ENCODE measurements around the gene PRKG1. TPM values are rescaled to one million over a fixed set of nuclear protein-coding genes. Genes with fewer than 3 reads are reported as not detected.

PRKG1 gene
- total RNA-seq, 4 donors from 2014 or later = 0.63 to 4.3 (median 2.1) TPM

DNA sequence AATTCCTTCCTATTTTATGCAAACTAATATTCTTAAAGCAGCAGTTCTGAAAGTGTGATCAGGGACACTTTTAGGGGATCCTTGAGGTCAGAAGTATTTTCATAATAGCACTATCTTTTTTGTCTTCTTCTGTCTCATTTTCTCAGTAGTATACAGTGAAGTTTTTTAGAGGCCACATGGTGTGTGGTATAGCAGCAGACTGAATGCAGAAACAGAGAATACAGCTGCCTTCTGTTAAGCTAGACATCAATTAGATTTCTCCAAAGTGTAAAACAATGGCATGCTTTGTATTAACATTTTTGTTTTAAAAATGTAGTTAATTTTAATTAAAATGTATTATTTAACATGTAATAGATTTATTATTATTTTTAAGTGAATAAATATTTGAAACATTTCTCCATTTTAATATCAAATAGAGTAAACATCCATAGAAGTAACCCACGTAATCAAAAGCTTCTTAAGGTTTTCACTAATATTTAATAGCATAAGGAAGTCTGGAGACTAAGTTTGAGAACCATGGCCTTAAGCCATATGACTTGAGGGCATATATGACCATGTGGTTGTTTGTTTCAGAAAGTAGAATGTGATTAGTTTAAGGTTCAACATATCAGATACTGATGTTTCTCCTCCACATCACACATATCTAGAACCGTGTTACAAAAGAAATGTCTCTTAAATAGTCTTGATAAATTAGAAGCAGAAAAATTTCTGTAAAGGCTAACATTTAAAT, 94.0 kb downstream of the PRKG1 start:
- no peak overlapping the region for H3K4me3 ChIP-seq (ENCODE audit: low read depth, poor library complexity, severe bottlenecking)
- TF ChIP-seq, protein P1, sequence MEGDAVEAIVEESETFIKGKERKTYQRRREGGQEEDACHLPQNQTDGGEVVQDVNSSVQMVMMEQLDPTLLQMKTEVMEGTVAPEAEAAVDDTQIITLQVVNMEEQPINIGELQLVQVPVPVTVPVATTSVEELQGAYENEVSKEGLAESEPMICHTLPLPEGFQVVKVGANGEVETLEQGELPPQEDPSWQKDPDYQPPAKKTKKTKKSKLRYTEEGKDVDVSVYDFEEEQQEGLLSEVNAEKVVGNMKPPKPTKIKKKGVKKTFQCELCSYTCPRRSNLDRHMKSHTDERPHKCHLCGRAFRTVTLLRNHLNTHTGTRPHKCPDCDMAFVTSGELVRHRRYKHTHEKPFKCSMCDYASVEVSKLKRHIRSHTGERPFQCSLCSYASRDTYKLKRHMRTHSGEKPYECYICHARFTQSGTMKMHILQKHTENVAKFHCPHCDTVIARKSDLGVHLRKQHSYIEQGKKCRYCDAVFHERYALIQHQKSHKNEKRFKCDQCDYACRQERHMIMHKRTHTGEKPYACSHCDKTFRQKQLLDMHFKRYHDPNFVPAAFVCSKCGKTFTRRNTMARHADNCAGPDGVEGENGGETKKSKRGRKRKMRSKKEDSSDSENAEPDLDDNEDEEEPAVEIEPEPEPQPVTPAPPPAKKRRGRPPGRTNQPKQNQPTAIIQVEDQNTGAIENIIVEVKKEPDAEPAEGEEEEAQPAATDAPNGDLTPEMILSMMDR (IDR thresholded peaks at IDR 0.05) = no peak
- TF ChIP-seq POLR2A (IDR thresholded peaks at IDR 0.05) = no peak
- intact Hi-C loops (cut with DNase I; ENCODE audit: low total_unique reads) = no loop called here
- no peak for DNase-seq (ENCODE audit: low spot score in 2 of 2)
- WGBS, 2 donors = 75 to 79% methylated on average over 2 of the region's 2 CpGs

DNA sequence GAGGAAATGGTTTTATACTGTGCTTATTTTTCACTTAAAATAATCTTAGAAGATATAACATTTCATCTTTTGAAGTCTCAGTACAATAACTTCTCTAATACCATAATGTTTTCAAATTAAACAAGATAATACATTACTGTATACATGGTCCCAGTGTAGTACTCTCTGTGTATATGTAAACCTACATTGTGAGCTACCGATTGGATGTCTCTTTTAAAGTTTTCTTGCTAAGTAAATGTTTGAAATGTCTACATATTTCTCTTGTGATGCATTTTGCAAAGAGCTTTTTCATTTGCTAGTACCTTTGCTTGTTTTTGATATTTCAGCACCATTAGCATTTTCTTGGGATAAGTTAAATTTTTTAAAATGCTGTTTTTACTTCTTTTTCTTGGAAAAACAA, 94.8 kb downstream of the PRKG1 start:
- TF ChIP-seq, protein P1 (IDR thresholded peaks at IDR 0.05) = no peak
- TF ChIP-seq POLR2A (IDR thresholded peaks at IDR 0.05) = no peak
- WGBS, 2 donors = 73 to 91% methylated on average over 1 of the region's 1 CpG
- intact Hi-C loops (cut with DNase I; ENCODE audit: low total_unique reads) = no loop called here
- no peak for DNase-seq (ENCODE audit: low spot score in 2 of 2)
- no peak overlapping the region for H3K4me3 ChIP-seq (ENCODE audit: low read depth, poor library complexity, severe bottlenecking)

DNA sequence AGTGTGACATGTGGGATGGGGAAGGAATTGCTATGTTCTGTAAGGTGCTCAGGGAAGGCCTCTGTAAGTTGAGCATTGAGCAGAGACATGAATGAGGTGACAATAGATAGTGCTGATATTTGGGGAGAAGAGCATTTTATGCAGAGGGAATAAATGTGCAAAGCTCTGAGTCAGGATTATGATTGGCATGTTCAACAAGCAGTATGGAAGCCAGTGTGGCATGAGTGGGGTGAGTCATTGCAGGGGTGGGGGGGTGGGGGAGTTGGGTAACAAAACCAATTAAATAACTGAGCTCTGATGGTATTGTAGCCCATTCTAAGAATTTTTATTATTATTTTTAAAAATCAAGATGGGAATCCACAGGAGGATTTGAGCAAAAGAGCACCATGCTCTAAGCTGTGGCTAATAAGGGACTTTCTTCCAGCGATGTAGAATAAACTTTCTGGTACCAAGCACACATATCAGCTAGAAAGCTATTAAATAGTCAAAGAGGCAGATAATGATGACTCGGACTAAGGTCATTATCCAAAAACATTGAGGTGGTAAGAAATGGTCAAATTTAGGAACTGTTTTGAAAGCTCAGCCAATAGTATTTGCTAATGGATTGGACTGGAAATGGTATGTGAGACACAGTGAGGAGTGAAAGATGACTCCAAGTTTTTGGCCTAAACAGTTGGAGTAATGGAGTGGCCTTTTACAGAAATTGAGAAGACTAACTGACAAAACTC, 96.4 kb downstream of the PRKG1 start:
- intact Hi-C loops (cut with DNase I; ENCODE audit: low total_unique reads) = no loop called here
- no peak for TF ChIP-seq POLR2A (IDR thresholded peaks at IDR 0.05)
- TF ChIP-seq, protein P1 (IDR thresholded peaks at IDR 0.05) = no peak
- H3K4me3 ChIP-seq (ENCODE audit: low read depth, poor library complexity, severe bottlenecking) = no peak overlapping the region
- DNase-seq (ENCODE audit: low spot score in 2 of 2) = no peak
- WGBS, 2 donors = 90 to 98% methylated on average over 2 of the region's 2 CpGs

DNA sequence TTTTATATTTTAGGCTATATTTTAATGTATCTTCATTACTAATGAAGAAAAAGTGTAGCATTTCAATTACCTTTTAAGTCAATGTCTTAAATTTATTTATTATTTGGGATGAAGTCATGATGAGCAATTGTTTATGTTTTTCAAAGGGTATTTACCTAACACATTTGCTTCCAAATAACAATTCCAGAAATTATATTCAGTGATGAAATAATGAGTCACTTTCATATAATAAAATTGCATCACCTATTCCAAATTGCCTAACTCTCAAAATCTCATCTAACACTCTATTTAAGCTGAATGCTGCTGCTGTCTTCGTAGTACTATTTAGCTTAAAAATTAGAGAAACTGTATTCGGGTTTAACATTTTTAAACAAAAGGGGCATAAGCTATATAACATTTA, 97.7 kb downstream of the PRKG1 start:
- no peak for TF ChIP-seq POLR2A (IDR thresholded peaks at IDR 0.05)
- TF ChIP-seq, protein P1 (IDR thresholded peaks at IDR 0.05) = no peak

DNA sequence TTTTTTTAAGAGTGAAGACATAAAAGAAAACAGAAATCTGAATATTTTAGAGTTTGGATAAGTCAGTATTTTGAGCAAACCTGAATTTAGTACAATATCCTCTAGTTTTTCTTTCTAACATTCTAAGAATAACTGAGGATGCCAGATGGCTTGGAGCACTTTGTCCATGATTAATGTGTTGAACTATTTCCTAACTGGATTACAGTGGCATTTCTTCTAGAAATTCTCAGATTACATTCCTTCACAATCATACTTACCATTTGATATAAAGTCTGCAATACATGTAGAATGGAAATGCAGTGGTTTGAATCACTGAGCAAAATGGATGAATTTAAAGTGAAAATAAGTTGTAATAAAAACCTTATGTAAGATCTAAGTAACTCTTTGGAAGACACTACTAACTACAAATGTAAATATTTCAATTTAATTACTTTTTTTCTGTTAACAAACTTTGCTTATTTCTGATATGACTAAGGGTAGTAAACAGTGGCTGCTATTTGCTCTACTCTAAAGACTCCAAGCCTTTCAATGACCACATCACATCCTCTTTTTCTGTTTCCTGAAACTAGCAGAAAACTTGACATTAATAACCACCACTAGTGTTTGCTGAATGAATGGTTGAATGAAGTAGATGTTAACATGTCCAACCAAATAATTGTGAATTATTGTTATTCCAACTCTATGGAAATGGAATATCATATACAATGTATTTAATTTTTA, 102.8 kb downstream of the PRKG1 start:
- no peak for DNase-seq (ENCODE audit: low spot score in 2 of 2)
- TF ChIP-seq, protein P1 (IDR thresholded peaks at IDR 0.05) = no peak
- no peak for TF ChIP-seq POLR2A (IDR thresholded peaks at IDR 0.05)
- no peak overlapping the region for H3K4me3 ChIP-seq (ENCODE audit: low read depth, poor library complexity, severe bottlenecking)
- intact Hi-C loops (cut with DNase I; ENCODE audit: low total_unique reads) = no loop called here

More for the DNA sequence above, 97.7 kb downstream of the PRKG1 start:
- no peak for DNase-seq (ENCODE audit: low spot score in 2 of 2)
- WGBS, 2 donors = 86 to 93% methylated on average over 2 of the region's 2 CpGs
- H3K4me3 ChIP-seq (ENCODE audit: low read depth, poor library complexity, severe bottlenecking) = no peak overlapping the region
- intact Hi-C loops (cut with DNase I; ENCODE audit: low total_unique reads) = no loop called here
